Naive thymus-derived CD4-positive, alpha-beta T cell (primary cell): ENCODE data around the gene PNPLA2. TPM values are rescaled to one million over a fixed set of nuclear protein-coding genes. Genes with fewer than 3 reads are reported as not detected.
A peak's percentile ranks its signal among the peaks of the same experiment; 100 is the strongest.

Source experiments
- ATAC-seq: fragments of 150-1000 bp; cut with Tn5 transposase; 2 replicates; pipeline ENCODE4 v1.10.0; 2021; ENCODE audit warnings: mild to moderate bottlenecking, moderate library complexity
- CTCF ChIA-PET: fragments of 350-600 bp; sonication (Branson Sonifier 250); formaldehyde crosslinking; loops from one replicate; lab custom pipeline; 2021; ENCODE audit warnings: antibody characterized with exemption; lab: Charles Lee
- POLR2A ChIA-PET: fragments of 350-600 bp; sonication (Branson Sonifier 250); formaldehyde crosslinking; loops from one replicate; lab custom pipeline; 2021; ENCODE audit warnings: antibody characterized with exemption, inconsistent platforms; lab: Charles Lee
- DNase-seq, 9 donors: peaks; one replicate each; pipeline versions ENCODE4 v3.0.0 to v3.0.0-alpha.2; 2020 to 2022; ENCODE audit warnings: mixed read lengths in 1 of 9
- H3K27ac ChIP-seq: one replicate; pipeline ENCODE4 v1.7.0; 2013; ENCODE audit warnings: mild to moderate bottlenecking, low read depth, low read length, moderate library complexity
- H3K27me3 ChIP-seq, 2 donors: one replicate each; pipeline ENCODE4 v1.7.0; 2013; ENCODE audit warnings: low read length in 2 of 2, mild to moderate bottlenecking in 2 of 2, moderate library complexity in 2 of 2; ENCODE audit not compliant: control insufficient read depth in 2 of 2, insufficient read depth in 2 of 2
- H3K36me3 ChIP-seq, 3 experiments: 1 replicate in 2 of 3; 2 replicates in 1 of 3; pipeline ENCODE4 v1.7.0; 2013; ENCODE audit warnings: low read length in 3 of 3, mild to moderate bottlenecking in 3 of 3, moderate library complexity in 1 of 3; ENCODE audit not compliant: insufficient read depth in 3 of 3, control insufficient read depth in 2 of 3
- H3K4me1 ChIP-seq, 2 donors: one replicate each; pipeline ENCODE4 v1.7.0; 2013; ENCODE audit warnings: low read length in 2 of 2, mild to moderate bottlenecking in 2 of 2, moderate library complexity in 1 of 2; ENCODE audit not compliant: control insufficient read depth in 2 of 2, insufficient read depth in 2 of 2
- H3K4me3 ChIP-seq: 2 replicates; pipeline ENCODE4 v1.7.0; 2013; ENCODE audit warnings: mild to moderate bottlenecking, low read length
- H3K9me3 ChIP-seq, 3 experiments: 1 replicate in 2 of 3; 2 replicates in 1 of 3; pipeline ENCODE4 v1.7.0; 2013; ENCODE audit warnings: low read length in 3 of 3; ENCODE audit not compliant: control insufficient read depth in 2 of 3
- H3K27ac Mint-ChIP-seq, 9 donors: one replicate each; pipeline ENCODE4 v1.8.0; 2020 to 2022; ENCODE audit warnings: mixed read lengths in 9 of 9, mild to moderate bottlenecking in 8 of 9, moderate library complexity in 5 of 9, inconsistent platforms in 2 of 9
- H3K27me3 Mint-ChIP-seq, 5 donors: one replicate each; pipeline ENCODE4 v1.8.0; 2021 to 2022; ENCODE audit warnings: mixed read lengths in 5 of 5, mild to moderate bottlenecking in 1 of 5
- H3K36me3 Mint-ChIP-seq, 5 donors: one replicate each; pipeline ENCODE4 v1.8.0; 2020 to 2022; ENCODE audit warnings: mixed read lengths in 5 of 5, mild to moderate bottlenecking in 3 of 5, inconsistent platforms in 1 of 5
- H3K4me1 Mint-ChIP-seq, 7 donors: one replicate each; pipeline ENCODE4 v1.8.0; 2020 to 2022; ENCODE audit warnings: mixed read lengths in 7 of 7, mild to moderate bottlenecking in 3 of 7, inconsistent platforms in 1 of 7
- H3K4me3 Mint-ChIP-seq, 10 donors: one replicate each; pipeline ENCODE4 v1.8.0; 2020 to 2022; ENCODE audit warnings: mild to moderate bottlenecking in 10 of 10, mixed read lengths in 10 of 10, moderate library complexity in 6 of 10, inconsistent platforms in 2 of 10
- H3K9me3 Mint-ChIP-seq, 11 donors: one replicate each; pipeline ENCODE4 v1.8.0; 2020 to 2022; ENCODE audit warnings: mixed read lengths in 11 of 11, mild to moderate bottlenecking in 4 of 11, inconsistent platforms in 1 of 11, moderate library complexity in 1 of 11
- intact Hi-C, 2 donors: fragments of 100-400 bp; cut with micrococcal nuclease; formaldehyde crosslinking; loops; one replicate each; pipeline ENCODE4 v1.15.1; 2023
- polyA plus RNA-seq, 2 donors: library from polyadenylated mRNA; unstranded; fragments of 300-500 nt; fragmentation: Illumina TruSeq; gene quantifications; one replicate each; pipeline ENCODE4 v1.2.3, GENCODE V29; 2021
- total RNA-seq, 6 experiments: library from RNA in 5 of 6; stranded (reverse) in 5 of 6; gene quantifications; 1 replicate in 5 of 6; 2 replicates in 1 of 6; pipeline ENCODE4 v1.2.3 and lab custom pipeline; 2021 to 2026

Gene PNPLA2
- total and polyA plus RNA-seq, 7 experiments from 2014 or later = 26.0 to 237 (median 203) TPM

DNA sequence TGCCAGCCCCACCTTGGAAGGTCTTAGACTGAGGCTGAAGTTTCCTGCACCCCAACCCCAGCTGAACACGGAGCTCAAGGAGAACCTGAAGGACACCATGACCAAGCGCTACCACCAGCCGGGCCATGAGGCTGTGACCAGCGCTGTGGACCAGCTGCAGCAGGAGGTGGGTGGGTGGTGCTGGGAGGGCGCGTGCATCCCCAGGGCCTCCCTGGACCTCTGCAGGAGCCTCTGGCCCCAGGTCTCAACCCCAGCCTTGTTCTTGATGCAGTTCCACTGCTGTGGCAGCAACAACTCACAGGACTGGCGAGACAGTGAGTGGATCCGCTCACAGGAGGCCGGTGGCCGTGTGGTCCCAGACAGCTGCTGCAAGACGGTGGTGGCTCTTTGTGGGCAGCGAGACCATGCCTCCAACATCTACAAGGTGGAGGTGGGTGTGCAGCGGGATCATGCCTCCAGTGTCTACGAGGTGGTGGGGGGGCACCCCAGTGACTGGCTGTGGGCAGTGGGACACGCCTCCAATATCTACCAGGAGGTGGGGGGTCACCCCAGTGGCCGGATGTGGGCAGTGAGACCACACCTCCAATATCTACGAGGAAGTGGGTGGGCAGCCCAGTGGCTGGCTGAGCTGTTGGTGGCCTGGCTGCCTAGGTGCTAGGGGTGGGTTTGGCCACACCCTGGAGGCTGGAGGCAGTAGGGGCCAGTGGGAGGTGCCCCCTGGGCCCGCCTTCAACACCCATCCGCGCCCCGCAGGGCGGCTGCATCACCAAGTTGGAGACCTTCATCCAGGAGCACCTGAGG, 18.7 kb downstream of the PNPLA2 start:
- peaks cover 0 to 8% (median 0%) of the 10 kb centered on the region in 5 donors for H3K27me3 Mint-ChIP-seq
- H3K4me1 Mint-ChIP-seq = peaks cover 5 to 28% (median 20%) of the 10 kb centered on the region in 7 donors
- Histone ChIP-seq H3K27ac (no peak overlapping the region), H3K9me3 (no peaks in the 10 kb centered on the region), H3K36me3 (peaks cover 0 to 38% (median 0%) of the 10 kb centered on the region in 3 experiments), H3K4me1 (peaks cover 10 to 17% of the 10 kb centered on the region in 2 donors), H3K4me3 (no peak overlapping the region), H3K27me3 (no peaks in the 10 kb centered on the region)
- H3K27ac Mint-ChIP-seq = no peak overlapping the region
- DNase-seq = no peak
- ATAC-seq = peak; percentile 19
- ChIA-PET CTCF (no interaction called here), POLR2A (interaction anchor here (0.6 to 2.2 kb wide), 2 partner anchors 18 to 20 kb away, joined by 3 to 9 read pairs; partner anchors contain the start of gene PNPLA2)
- no peak overlapping the region for H3K4me3 Mint-ChIP-seq
- peaks cover 0 to 4% (median 0%) of the 10 kb centered on the region in 5 donors for H3K36me3 Mint-ChIP-seq
- no peaks in the 10 kb centered on the region for H3K9me3 Mint-ChIP-seq
- intact Hi-C loops = no loop called here

DNA sequence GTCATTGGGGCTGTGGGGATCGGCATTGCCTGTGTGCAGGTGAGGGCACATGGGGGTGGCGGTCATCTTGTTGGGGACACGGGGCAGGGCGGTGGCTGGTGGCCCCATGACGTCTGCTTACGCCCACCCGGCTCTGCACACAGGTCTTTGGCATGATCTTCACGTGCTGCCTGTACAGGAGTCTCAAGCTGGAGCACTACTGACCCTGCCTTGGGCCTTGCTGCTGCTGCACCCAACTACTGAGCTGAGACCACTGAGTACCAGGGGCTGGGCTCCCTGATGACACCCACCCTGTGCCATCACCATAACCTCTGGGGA, 19.2 kb downstream of the PNPLA2 start:
- no peak for ATAC-seq
- no peaks in the 10 kb centered on the region for H3K9me3 ChIP-seq
- POLR2A ChIA-PET = interaction anchor here (0.8 to 2.2 kb wide), 2 partner anchors 18 kb away, joined by 4 to 9 read pairs; partner anchors contain the start of gene PNPLA2
- DNase-seq = no peak
- H3K4me3 ChIP-seq = no peak overlapping the region
- H3K27me3 Mint-ChIP-seq = peaks cover 0 to 7% (median 0%) of the 10 kb centered on the region in 5 donors
- no peak overlapping the region for H3K27ac Mint-ChIP-seq
- H3K4me1 Mint-ChIP-seq = peaks cover 5 to 28% (median 20%) of the 10 kb centered on the region in 7 donors
- H3K36me3 Mint-ChIP-seq = peaks cover 0 to 4% (median 0%) of the 10 kb centered on the region in 5 donors
- CTCF ChIA-PET = no interaction called here
- intact Hi-C loops = no loop called here
- H3K36me3 ChIP-seq = peaks cover 0 to 38% (median 0%) of the 10 kb centered on the region in 3 experiments
- no peaks in the 10 kb centered on the region for H3K27me3 ChIP-seq
- no peaks in the 10 kb centered on the region for H3K9me3 Mint-ChIP-seq
- H3K4me1 ChIP-seq = peaks cover 8 to 16% of the 10 kb centered on the region in 2 donors
- no peak overlapping the region for H3K4me3 Mint-ChIP-seq
- no peak overlapping the region for H3K27ac ChIP-seq

DNA sequence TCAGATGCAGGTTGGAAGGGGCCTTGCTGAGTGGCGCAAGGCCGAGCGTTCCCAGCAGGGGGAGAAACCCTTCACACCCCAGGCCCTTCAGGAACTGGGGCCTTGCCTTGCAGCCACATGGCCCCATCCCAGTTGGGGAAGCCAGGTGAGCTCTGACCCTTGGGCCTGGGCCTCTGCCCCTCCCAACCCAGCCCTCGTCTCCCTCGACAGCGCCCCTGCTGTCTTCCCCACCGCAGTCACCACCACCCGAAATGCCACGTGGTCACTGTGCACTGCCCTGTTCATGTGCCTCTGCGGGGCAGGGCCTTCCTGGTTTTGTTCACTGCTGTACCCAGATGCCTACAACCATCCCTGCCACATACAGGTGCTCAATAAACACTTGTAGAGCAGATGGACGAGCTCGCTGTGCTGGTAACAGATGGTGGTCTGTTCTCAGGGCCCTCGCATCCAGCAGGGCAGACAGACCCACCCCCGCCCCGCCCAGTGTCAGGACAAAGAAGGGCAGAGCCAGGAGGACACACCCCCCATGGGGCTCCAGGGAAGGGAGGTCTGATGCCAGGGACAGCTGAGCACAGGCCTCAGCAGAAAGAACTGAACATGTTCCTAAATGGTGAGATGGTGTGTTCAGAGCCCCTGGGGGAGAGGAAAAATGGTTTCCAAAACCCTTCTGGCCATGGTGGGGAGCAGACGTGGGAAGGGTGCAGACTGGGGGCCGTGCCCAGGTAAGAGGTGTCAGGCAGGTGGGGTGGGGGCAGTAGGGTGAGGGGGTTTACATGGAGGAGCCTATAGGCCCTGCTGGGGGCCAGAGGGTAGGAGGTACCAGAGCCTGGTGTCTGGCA, 19.9 kb downstream of the PNPLA2 start:
- Mint-ChIP-seq H3K4me3 (peak overlapping the region in 1 of 10 donors; percentile 17), H3K36me3 (peaks cover 0 to 4% (median 0%) of the 10 kb centered on the region in 5 donors), H3K27me3 (peaks cover 0 to 8% (median 0%) of the 10 kb centered on the region in 5 donors), H3K27ac (peak overlapping the region in 1 of 9 donors; percentile 38), H3K9me3 (no peaks in the 10 kb centered on the region), H3K4me1 (peaks cover 5 to 32% (median 24%) of the 10 kb centered on the region in 7 donors)
- ChIA-PET CTCF (no interaction called here), POLR2A (interaction anchor here (0.6 to 2.2 kb wide), 3 partner anchors 17 to 250 kb away, joined by 3 to 9 read pairs (median 4); partner anchors contain the start of gene PNPLA2)
- no peak for DNase-seq
- Histone ChIP-seq H3K27me3 (no peaks in the 10 kb centered on the region), H3K36me3 (peaks cover 0 to 38% (median 0%) of the 10 kb centered on the region in 3 experiments), H3K9me3 (no peaks in the 10 kb centered on the region), H3K4me1 (peaks cover 13 to 16% of the 10 kb centered on the region in 2 donors), H3K27ac (no peak overlapping the region), H3K4me3 (no peak overlapping the region)
- intact Hi-C loops = no loop called here
- ATAC-seq = no peak

DNA sequence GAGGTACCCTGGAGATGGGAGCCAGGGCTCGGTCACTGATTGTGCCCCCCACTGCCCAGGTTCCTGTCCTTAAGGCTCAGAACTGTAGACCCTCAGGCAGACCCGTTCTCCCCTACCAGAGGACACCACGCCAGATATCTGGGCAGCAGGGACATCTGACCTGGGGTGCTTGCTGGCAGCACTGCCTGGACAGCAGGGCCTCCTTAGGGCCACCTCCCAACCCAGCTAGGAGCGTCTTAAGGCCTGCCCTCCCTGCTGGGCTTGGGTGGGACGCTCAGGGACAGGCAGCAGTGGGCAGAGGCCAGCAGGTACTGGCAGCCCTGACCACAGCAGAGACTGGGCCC, 20.5 kb downstream of the PNPLA2 start:
- POLR2A ChIA-PET = interaction anchor here (5.2 kb wide), 1 partner anchor 19 kb away, joined by 36 read pairs; the partner anchor contains the start of gene PNPLA2
- CTCF ChIA-PET = no interaction called here
- no peak overlapping the region for H3K27ac Mint-ChIP-seq
- no peaks in the 10 kb centered on the region for H3K9me3 Mint-ChIP-seq
- peaks cover 0 to 4% (median 0%) of the 10 kb centered on the region in 5 donors for H3K36me3 Mint-ChIP-seq
- DNase-seq = no peak
- peaks cover 0 to 3% (median 0%) of the 10 kb centered on the region in 5 donors for H3K27me3 Mint-ChIP-seq
- peaks cover under 1 to 31% (median 20%) of the 10 kb centered on the region in 7 donors for H3K4me1 Mint-ChIP-seq
- Histone ChIP-seq H3K36me3 (peaks cover 0 to 38% (median 0%) of the 10 kb centered on the region in 3 experiments), H3K4me1 (peaks cover 16 to 19% of the 10 kb centered on the region in 2 donors), H3K27me3 (no peaks in the 10 kb centered on the region), H3K4me3 (no peak overlapping the region), H3K9me3 (no peaks in the 10 kb centered on the region), H3K27ac (no peak overlapping the region)
- intact Hi-C loops = no loop called here
- peak overlapping the region in 1 of 10 donors; percentile 83 for H3K4me3 Mint-ChIP-seq
- ATAC-seq = no peak

DNA sequence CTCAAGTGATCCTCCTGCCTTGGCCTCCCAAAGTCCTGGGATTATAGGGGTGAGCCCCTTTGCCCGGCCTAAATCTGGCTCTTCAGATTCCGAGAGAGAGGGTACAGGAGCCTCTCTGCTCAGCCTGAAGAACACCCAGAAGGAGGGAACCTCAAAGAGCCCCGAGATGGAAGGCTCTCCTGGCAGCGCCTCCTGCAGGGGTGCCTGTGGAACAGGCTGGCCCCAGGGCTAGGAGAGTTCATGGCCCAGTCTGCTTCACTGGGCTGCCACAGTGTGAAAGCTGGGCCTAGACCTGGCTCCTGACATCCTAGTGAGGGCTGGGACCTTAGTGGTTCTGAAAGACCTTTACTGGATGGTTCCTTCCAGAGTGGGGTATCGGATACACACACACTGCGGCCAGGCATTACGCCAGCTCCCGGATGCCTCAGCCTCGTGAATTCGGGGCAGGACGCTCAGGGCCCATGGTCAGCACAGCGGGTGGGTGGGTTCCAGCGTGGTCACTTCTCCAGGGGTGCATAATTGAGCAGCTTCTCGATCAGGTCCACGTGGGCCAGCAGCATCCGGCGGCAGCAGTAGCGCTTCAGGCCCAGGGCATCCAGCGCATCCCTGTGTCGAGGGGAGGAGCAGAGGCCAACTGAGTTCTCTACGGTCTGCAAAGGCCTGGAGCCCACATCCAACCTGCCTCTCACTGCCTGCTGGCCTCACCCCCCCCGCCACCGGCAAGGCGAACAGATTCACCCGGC, 21.3 kb downstream of the PNPLA2 start:
- Histone ChIP-seq H3K4me3 (no peak overlapping the region), H3K27me3 (no peaks in the 10 kb centered on the region), H3K9me3 (no peaks in the 10 kb centered on the region), H3K27ac (no peak overlapping the region), H3K4me1 (peaks cover 16 to 21% of the 10 kb centered on the region in 2 donors), H3K36me3 (peaks cover 0 to 38% (median 0%) of the 10 kb centered on the region in 3 experiments)
- ATAC-seq = no peak
- ChIA-PET POLR2A (interaction anchor here (0.7 to 5.2 kb wide), 5 partner anchors 12 to 633 kb away, joined by 3 to 36 read pairs (median 3); partner anchors contain the start of genes BET1L, CRACR2B, PNPLA2 and RIC8A), CTCF (interaction anchor here (1.2 kb wide), 1 partner anchor 22 kb away, joined by 3 read pairs; the partner anchor contains the start of gene PNPLA2)
- Mint-ChIP-seq H3K27ac (peak overlapping the region in 4 of 9 donors; percentile 33 to 79 (median 54)), H3K27me3 (peaks cover 0 to 2% (median 0%) of the 10 kb centered on the region in 5 donors), H3K4me1 (peaks cover 5 to 34% (median 19%) of the 10 kb centered on the region in 7 donors), H3K9me3 (no peaks in the 10 kb centered on the region), H3K36me3 (peaks cover 0 to 4% (median 0%) of the 10 kb centered on the region in 5 donors), H3K4me3 (peak overlapping the region in 9 of 10 donors; percentile 56 to 88 (median 84))
- intact Hi-C loops = loop anchor here in 1 of 2 donors (10.0 kb wide), 1 partner anchor 545 kb away; the partner anchor contains the start of gene BRSK2
- DNase-seq = no peak
